ENCODE results near the gene KCNG2. TPM values are rescaled to one million over a fixed set of nuclear protein-coding genes. Genes with fewer than 3 reads are reported as not detected.

Gene KCNG2
- total RNA-seq, 1 donor from 2014 or later, result not detected

- H3K27me3 Mint-ChIP-seq, result no peaks in the 10 kb centered on the region
- no peak for DNase-seq (ENCODE audit: low spot score, unreplicated experiment)
- H3K9me3 Mint-ChIP-seq (ENCODE audit: low read depth), result peaks cover 13% of the 10 kb centered on the region
These were observed 138.9 kb downstream of the KCNG2 start for GRCh38 chr18:79936641-79937040.

DNA sequence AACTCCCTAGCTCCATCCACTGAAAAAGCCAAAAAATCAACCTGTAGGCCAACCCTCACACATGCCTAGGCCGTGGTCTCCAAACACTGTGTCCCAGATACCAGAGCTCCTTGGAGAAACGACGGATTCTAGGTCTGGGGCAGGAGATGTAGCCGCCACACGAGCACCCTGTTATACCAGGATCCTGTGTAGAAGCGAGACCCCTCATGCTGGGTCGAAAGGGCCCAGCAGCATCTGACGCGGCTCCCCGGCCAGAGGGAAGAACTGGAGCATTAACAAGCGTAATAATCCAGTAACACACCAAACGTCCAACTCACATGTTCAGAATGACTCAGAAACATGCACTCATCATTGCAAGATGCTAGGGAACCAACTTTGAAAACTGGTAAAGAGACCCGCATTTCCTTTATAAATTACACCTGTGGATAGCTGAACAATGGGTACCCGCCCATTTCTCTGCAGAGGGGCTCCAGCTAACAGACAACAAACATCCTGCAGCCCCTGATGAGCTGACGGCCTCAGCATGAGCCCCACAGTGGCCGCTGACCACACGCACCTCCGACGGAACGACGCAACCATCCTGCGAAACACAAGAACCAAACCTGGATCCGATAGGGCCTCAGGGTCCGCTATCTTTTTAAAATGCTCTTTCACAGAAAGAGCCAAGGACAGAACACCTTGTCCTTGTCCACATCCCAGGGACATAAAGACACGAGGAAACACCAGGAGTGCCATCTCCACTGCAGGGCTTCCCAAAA, 139.5 kb downstream of the KCNG2 start:
- H3K36me3 Mint-ChIP-seq (ENCODE audit: insufficient read depth), result peaks cover 52% of the 10 kb centered on the region
- peaks cover 17% of the 10 kb centered on the region for H3K4me1 Mint-ChIP-seq (ENCODE audit: low read depth)
- H3K9me3 Mint-ChIP-seq (ENCODE audit: low read depth), result peaks cover 10% of the 10 kb centered on the region
- H3K27ac Mint-ChIP-seq, result no peak overlapping the region
- no peaks in the 10 kb centered on the region for H3K27me3 Mint-ChIP-seq
- TF ChIP-seq CTCF (IDR thresholded peaks at IDR 0.05; ENCODE audit: unreplicated experiment), result no peak
- H3K4me3 Mint-ChIP-seq (ENCODE audit: low read depth), result no peak overlapping the region
- DNase-seq (ENCODE audit: low spot score, unreplicated experiment), result no peak

More at GRCh38 chr18:79936641-79937040, 138.9 kb downstream of the KCNG2 start:
- H3K4me3 Mint-ChIP-seq (ENCODE audit: low read depth), result no peak overlapping the region
- TF ChIP-seq CTCF (IDR thresholded peaks at IDR 0.05; ENCODE audit: unreplicated experiment), result no peak
- H3K36me3 Mint-ChIP-seq (ENCODE audit: insufficient read depth), result peaks cover 51% of the 10 kb centered on the region
- H3K27ac Mint-ChIP-seq, result no peak overlapping the region
- peaks cover 17% of the 10 kb centered on the region for H3K4me1 Mint-ChIP-seq (ENCODE audit: low read depth)

DNA sequence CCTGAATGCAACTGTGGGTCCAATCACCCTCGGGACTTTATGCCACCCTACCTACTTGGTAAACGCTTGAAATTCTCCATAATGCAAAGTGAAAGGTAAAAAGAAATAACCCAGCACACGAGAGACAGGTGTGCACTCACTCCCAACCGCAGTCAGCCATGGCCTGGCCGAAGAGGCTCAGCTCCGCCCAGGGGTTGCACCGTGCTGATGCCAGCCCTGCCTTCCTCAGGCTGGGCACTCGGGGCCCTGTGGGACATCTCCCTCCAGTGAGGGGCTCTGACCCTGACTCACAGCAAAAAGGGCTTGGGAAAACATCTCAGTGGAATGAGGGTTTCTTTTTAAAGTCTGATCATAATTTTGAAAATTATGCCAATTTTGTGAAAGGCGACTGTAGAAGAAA, 140.5 kb downstream of the KCNG2 start:
- Mint-ChIP-seq H3K27ac (no peak overlapping the region), H3K27me3 (no peaks in the 10 kb centered on the region), H3K36me3 (ENCODE audit: insufficient read depth) (peaks cover 48% of the 10 kb centered on the region), H3K9me3 (ENCODE audit: low read depth) (peaks cover 2% of the 10 kb centered on the region), H3K4me3 (ENCODE audit: low read depth) (no peak overlapping the region), H3K4me1 (ENCODE audit: low read depth) (peaks cover 20% of the 10 kb centered on the region)
- no peak for TF ChIP-seq CTCF (IDR thresholded peaks at IDR 0.05; ENCODE audit: unreplicated experiment)
- DNase-seq (ENCODE audit: low spot score, unreplicated experiment), result no peak

DNA sequence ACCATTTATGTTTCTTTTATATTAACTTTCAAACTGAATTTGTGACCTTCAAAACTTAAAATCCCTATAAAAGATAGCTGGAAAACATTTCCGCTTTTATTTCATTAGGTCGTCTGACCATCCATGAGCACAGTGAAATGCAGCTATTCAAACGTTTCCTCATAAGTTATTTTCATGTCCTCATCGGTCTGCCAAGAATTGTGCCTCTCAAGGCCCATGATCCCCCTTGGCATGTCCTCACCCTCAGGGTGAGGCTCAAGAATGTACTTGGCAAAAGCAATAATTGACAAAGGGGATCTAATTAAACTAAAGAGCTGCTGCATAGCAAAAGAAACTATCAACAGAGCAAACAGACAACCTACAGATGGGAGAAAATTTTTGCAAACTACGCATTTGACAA, 141.4 kb downstream of the KCNG2 start:
- Mint-ChIP-seq H3K27ac (no peak overlapping the region), H3K9me3 (ENCODE audit: low read depth) (no peaks in the 10 kb centered on the region), H3K4me1 (ENCODE audit: low read depth) (peaks cover 15% of the 10 kb centered on the region), H3K27me3 (no peaks in the 10 kb centered on the region), H3K4me3 (ENCODE audit: low read depth) (no peak overlapping the region), H3K36me3 (ENCODE audit: insufficient read depth) (peaks cover 44% of the 10 kb centered on the region)
- no peak for DNase-seq (ENCODE audit: low spot score, unreplicated experiment)
- no peak for TF ChIP-seq CTCF (IDR thresholded peaks at IDR 0.05; ENCODE audit: unreplicated experiment)

- no peak overlapping the region for H3K27ac Mint-ChIP-seq
- no peaks in the 10 kb centered on the region for H3K9me3 Mint-ChIP-seq (ENCODE audit: low read depth)
- no peak for TF ChIP-seq CTCF (IDR thresholded peaks at IDR 0.05; ENCODE audit: unreplicated experiment)
- H3K4me1 Mint-ChIP-seq (ENCODE audit: low read depth), result peaks cover 6% of the 10 kb centered on the region
- peaks cover 39% of the 10 kb centered on the region for H3K36me3 Mint-ChIP-seq (ENCODE audit: insufficient read depth)
- no peak overlapping the region for H3K4me3 Mint-ChIP-seq (ENCODE audit: low read depth)
- DNase-seq (ENCODE audit: low spot score, unreplicated experiment), result no peak
- no peaks in the 10 kb centered on the region for H3K27me3 Mint-ChIP-seq
These were observed 142.5 kb downstream of the KCNG2 start for GRCh38 chr18:79940126-79940813.
